GM21515 (cell line): ENCODE results near the gene TMBIM4.
"Not testable (repeated sequence)": the region's sequence is repeated elsewhere in the genome, so short reads cannot be mapped to it uniquely, and the experiment has no call there.

Source experiments
- ATAC-seq: cut with Tn5 transposase; IDR thresholded peaks from one replicate; pipeline ENCODE4 v1.9.1; 2021; ENCODE audit not compliant: unreplicated experiment

Gene TMBIM4

DNA sequence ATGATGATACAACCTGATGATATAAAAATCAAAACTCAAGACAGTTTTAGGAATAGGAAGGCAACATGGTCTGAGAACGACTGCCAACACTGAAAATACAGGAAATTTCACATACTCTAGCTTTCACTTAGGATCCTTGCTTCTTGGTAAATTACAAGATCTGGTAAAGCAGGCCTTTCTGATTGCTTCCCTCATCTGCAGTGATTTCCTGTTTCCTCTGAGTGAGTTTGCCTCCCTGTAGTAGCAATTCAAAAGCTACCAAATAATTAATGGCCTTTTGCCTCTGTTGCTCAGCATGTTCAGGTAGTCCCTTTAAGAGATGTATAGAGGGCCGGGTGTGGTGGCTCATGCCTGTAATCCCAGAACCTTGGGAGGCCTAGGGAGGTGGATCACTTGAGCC, 17.2 kb upstream of the TMBIM4 start:
- ATAC-seq, result no peak

DNA sequence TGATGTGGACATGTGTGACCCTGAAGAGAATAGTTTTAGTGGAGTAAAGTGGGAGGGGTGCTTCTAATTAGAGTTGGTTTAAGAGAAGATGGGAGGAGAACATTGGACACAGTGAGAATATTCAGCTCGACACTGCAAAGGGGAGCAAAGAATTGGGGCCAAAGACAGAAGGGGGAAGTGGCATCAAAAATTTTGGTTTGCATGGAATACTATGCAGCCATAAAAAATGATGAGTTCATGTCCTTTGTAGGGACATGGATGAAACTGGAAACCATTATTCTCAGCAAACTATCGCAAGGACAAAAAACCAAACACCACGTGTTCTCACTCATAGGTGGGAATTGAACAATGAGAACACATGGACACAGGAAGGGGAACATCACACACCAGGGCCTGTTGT, 15.0 kb upstream of the TMBIM4 start:
- ATAC-seq, result not testable (repeated sequence)

- no peak for ATAC-seq
These were observed 13.2 kb upstream of the TMBIM4 start for GRCh38 chr12:66182956-66183355.

- no peak for ATAC-seq
These were observed 6.5 kb upstream of the TMBIM4 start for GRCh38 chr12:66176105-66176900.

GRCh38 chr12:66174391-66175325, 4.9 kb upstream of the TMBIM4 start:
- not testable (repeated sequence) for ATAC-seq

GRCh38 chr12:66170606-66171005, 810 bp upstream of the TMBIM4 start:
- no peak for ATAC-seq

DNA sequence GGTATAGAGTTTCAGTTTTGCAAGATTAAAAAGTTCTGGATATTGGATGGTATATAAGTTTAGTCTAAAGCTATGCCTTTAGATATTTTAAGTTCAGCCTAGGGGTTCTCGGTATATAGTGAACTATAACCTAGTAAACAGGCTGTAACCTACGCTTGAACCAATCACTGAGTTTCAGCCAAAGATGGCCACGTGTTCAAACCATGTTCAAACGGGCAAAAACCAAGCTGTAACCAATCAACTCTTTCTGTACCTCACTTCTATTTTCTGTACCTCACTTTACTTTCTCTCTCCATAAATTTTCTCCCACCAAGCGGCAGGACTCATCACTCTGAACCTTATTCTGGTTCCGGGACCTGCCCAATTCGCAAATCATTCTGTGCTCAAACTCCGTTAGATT, 1.4 kb downstream of the TMBIM4 start:
- no peak for ATAC-seq

DNA sequence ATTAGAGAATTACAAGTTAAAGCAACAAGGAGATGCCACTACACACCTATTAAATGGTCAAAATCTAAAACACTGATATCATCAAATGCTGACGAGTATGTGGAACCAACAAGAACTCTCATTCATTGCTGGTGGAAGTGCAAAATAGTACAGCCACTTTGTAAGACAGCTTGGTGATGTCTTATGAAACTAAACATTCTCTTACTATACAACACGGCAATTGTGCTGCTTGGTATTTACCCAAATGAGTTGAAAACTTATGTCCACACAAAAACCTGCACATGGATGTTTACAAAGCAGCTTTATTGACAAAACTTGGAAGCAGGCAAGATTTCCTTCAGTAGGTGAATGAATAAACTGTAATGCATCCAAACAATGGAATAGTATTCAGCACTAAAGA, 3.2 kb downstream of the TMBIM4 start:
- ATAC-seq, result no peak

DNA sequence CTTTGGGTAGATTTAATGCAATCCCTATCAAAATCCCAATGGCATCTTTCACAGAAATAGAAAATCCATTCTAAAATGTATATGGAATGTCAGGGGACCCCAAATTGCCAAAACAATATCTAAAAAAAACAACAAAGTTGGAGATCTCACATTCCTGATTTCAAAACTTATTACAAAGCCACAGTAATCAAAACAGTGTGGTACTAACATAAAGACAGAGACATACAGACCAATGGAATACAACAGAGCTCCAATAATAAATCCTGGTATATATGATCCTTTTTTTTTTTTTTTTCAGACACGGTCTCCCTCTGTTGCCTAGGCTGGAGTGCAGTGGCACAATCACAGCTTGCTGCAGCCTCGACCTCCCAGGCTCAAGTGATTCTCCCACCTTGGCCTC, 4.7 kb downstream of the TMBIM4 start:
- no peak for ATAC-seq

GRCh38 chr12:66164349-66164821, 5.4 kb downstream of the TMBIM4 start:
- ATAC-seq, result no peak

DNA sequence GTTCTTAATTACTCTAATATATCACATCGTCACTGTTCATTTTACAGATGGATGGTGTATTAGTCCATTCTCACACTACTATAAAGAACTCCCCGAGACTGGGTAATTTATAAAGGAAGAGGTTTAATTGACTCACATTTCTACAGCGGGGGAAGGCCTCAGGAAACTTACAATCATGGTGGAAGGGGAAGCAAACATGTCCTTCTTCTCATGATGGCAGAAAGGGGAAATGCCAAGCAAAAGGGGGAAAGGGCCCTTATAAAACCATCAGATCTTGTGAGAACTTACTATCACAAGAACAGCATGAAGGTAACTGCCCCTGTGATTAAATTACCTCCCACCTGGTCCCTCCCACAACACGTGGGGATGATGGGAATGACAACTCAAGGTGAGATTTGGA, 6.5 kb downstream of the TMBIM4 start:
- no peak for ATAC-seq

GRCh38 chr12:66162701-66163100, 7.1 kb downstream of the TMBIM4 start:
- ATAC-seq, result no peak

DNA sequence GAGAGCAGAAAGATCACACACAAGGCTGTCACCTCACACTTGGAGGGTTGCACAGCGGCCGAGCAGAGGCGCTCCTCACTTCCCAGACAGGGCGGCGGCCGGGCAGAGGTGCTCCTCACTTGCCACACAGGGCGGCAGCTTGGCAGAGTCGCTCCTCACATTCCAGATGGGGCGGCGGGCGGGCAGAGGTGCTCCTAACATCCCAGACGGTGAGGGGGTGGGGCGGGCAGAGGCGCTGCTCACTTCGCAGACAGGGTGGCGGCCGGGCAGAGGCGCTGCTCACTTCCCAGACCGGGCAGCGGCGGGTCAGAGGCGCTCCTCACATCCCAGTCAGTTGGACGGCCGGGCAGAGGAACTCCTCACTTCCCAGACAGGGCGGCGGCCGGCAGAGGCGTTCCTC, 9.1 kb downstream of the TMBIM4 start:
- no peak for ATAC-seq

DNA sequence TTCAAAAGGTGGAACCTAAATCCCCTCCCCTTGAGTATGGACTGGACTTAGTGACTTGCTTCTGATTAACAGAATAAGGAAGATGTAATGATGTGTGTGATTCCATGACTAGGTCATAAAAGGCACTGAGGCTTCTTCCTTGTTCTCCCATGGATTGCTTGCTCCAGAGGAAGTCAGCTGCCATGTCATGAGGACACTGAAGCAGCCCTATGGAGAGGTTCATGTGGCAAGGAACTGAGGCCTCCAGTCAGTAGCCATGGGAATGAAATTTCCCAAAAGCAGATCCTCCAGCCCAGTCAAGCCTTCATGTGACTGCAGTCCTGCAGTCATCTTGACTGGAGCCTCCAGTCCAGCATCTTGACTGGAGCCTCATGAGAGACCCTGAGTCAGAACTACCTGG, 10.7 kb downstream of the TMBIM4 start:
- no peak for ATAC-seq

DNA sequence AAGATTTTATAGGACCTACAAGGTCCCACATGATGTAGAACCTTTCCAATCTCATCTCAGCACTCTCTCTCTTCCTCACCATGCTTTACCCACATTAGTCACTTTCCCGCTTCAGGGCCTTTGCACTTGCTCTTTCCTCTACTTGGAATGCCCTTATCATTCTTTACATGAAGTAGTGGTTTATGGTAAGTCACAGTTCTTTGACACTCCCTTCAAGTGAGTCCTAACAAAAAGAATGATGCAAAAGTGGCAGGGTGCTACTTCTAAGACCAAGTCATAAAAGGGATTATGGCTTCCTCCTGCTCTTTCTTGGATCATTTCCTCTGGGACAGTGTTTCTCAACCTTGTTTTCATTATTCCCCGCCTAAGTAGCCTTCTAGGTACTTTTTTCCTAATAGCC, 13.1 kb downstream of the TMBIM4 start:
- no peak for ATAC-seq

DNA sequence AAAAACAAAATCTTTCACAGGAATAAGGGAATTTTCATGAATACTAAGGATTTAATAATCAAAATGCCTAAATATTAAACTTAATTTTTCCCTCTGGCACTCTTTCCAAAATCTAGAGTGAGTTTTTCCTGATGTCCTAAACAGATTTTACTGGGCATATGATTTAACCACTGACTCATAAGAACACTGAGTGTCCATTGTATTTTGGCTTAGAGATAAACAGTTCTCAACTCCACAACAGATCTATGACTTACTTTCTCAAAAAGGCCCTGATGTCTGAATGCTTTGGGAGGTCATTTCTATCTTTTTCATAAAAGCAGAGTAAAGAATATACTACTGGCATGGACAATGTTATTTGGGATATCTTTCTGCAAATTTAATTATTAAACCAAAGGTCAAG, 15.0 kb downstream of the TMBIM4 start:
- no peak for ATAC-seq

DNA sequence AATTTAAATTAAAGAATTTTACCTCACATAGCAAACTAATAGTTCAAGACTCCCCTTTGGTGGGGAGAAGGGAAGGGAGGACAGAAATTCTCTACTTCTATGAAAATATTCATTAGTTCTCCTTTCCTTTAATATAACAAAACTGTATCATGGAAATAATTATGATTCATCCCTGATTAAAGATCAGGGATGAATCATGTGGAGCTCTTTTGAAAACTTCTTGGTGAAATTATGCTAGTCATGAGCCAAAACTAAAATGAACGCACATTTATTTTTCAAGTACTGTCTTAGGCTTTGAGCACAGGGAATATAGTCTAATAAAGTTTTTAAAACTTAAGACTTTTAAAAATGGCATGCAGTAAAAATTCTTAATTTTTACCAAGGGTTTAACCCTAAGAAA, 17.1 kb downstream of the TMBIM4 start:
- no peak for ATAC-seq

- no peak for ATAC-seq
These were observed 19.9 kb downstream of the TMBIM4 start for GRCh38 chr12:66149702-66150398.

DNA sequence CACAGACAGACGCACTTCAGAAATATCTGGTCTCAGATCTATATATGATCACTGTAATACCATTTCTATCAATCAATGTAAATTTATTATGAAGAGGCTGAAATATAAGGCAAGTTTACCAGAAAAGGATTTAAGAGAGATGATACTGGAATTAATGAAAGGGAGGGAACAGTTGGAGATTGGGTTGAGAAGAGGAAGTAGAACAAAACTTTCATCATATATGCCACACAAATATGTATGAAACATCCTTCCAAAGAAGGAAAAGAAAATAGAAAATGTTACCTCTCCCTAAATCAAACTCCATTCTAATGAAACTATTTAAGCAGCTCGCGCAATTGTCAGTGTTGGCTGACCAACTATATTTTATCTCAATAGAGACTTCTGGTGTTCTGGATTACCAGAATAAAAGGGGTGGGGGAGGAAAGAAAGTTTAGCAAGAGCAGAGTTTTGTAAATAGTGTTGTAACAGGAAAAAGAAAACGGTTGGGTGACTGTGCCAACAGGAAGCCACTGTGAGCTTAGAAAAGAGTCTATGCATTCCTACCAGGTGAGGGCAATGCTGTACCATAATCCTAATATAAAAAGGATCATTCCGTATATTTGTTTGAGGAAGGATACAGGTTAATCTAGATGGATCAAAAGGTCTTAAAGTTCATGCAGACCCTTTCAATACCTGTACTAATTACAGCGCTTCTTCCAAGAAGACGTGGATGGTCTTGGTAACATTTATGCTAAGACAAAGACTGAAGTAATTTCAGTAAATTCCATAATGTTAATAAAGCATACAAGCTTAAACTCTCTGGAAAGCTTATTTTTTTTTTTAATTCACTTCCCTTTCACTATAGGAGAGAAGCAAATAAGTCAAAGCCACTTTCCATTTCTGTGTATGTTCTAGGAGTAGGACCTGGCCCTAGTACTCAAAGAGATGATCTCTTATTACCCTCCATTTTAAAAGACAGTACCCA, 24.7 kb downstream of the TMBIM4 start:
- no peak for ATAC-seq

- ATAC-seq, result no peak
These were observed 25.9 kb downstream of the TMBIM4 start for GRCh38 chr12:66143868-66144267.
